B cell (primary cell): ENCODE measurements around the gene HDLBP. TPM values are rescaled to one million over a fixed set of nuclear protein-coding genes. Genes with fewer than 3 reads are reported as not detected.

Source experiments
- ATAC-seq: fragments of 200-7000 bp; cut with Tn5 transposase; one replicate; pipeline ENCODE4 v1.10.0; 2021; ENCODE audit warnings: low read depth, mild to moderate bottlenecking, moderate number of reproducible peaks, moderate library complexity
- CTCF ChIA-PET: fragments of 350-600 bp; sonication (Branson Sonifier 250); formaldehyde crosslinking; loops from one replicate; lab custom pipeline; 2021; ENCODE audit warnings: antibody characterized with exemption, inconsistent platforms; lab: Charles Lee
- POLR2A ChIA-PET: fragments of 350-600 bp; sonication (Branson Sonifier 250); formaldehyde crosslinking; loops from one replicate; lab custom pipeline; 2021; ENCODE audit warnings: antibody characterized with exemption; lab: Charles Lee
- DNase-seq: peaks from one replicate; pipeline ENCODE4 v3.0.0; 2013
- H2AFZ ChIP-seq: 2 replicates; pipeline ENCODE4 v1.6.1; 2012; ENCODE audit warnings: mild to moderate bottlenecking, low read depth, low read length; ENCODE audit not compliant: insufficient read depth, poor library complexity, severe bottlenecking
- H3K27ac ChIP-seq, 2 donors: 1 replicate in 1 of 2; 2 replicates in 1 of 2; pipeline ENCODE4 v1.5.1; 2012 to 2013; ENCODE audit warnings: low read length in 2 of 2, mild to moderate bottlenecking in 2 of 2, moderate library complexity in 1 of 2
- H3K27me3 ChIP-seq, 4 experiments: fragments of 200-600 bp in 1 of 4; sonication (generic) in 1 of 4; replicated peaks in 1 of 4; 1 replicate in 2 of 4; 2 replicates in 2 of 4; pipeline versions ENCODE4 v1.6.1 to v1.7.0; 2013 to 2016; ENCODE audit warnings: low read length in 3 of 4, mild to moderate bottlenecking in 2 of 4, mixed read lengths in 1 of 4, moderate library complexity in 1 of 4; ENCODE audit not compliant: insufficient read depth in 4 of 4, control insufficient read depth in 3 of 4; ENCODE audit errors: control extremely low read depth in 1 of 4
- H3K36me3 ChIP-seq, 2 experiments: replicated peaks in 1 of 2; 1 replicate in 1 of 2; 2 replicates in 1 of 2; pipeline versions ENCODE4 v1.6.1 to v1.7.1; 2013; ENCODE audit warnings: low read length in 1 of 2; ENCODE audit not compliant: insufficient read depth in 2 of 2, control insufficient read depth in 1 of 2; ENCODE audit errors: control extremely low read depth in 1 of 2, extremely low read depth in 1 of 2
- H3K4me1 ChIP-seq, 2 donors: fragments of 200-600 bp in 1 of 2; sonication (generic) in 1 of 2; 1 replicate in 1 of 2; 2 replicates in 1 of 2; pipeline versions ENCODE4 v1.5.1 to v1.6.1; 2013 to 2017; ENCODE audit warnings: low read length in 2 of 2; ENCODE audit not compliant: control insufficient read depth in 2 of 2, insufficient read depth in 2 of 2
- H3K4me2 ChIP-seq: replicated peaks from 2 replicates; pipeline ENCODE3; 2012; ENCODE audit warnings: mild to moderate bottlenecking, low read depth, low read length; ENCODE audit not compliant: poor library complexity, severe bottlenecking
- H3K4me3 ChIP-seq, 5 experiments: fragments of 200-600 bp in 1 of 5; sonication (generic) in 1 of 5; 1 replicate in 3 of 5; 2 replicates in 2 of 5; pipeline versions ENCODE4 v1.5.1 to v1.7.0; 2011 to 2016; ENCODE audit warnings: low read length in 4 of 5, mild to moderate bottlenecking in 4 of 5, low read depth in 2 of 5, control low read depth in 1 of 5, moderate library complexity in 1 of 5; ENCODE audit not compliant: insufficient read depth in 1 of 5; ENCODE audit errors: control extremely low read depth in 1 of 5, extremely low read depth in 1 of 5
- H3K79me2 ChIP-seq: fragments of 200-600 bp; sonication (generic); one replicate; pipeline ENCODE4 v1.6.0; 2016; ENCODE audit warnings: low read length; ENCODE audit not compliant: control insufficient read depth, insufficient read depth
- H3K9ac ChIP-seq: fragments of 200-600 bp; sonication (generic); 2 replicates; pipeline ENCODE4 v1.6.1; 2017; ENCODE audit warnings: mild to moderate bottlenecking, low read length, moderate library complexity
- H3K9me3 ChIP-seq, 3 donors: one replicate each; pipeline versions ENCODE4 v1.6.1 to v1.7.1; 2013; ENCODE audit warnings: low read length in 2 of 3; ENCODE audit not compliant: control insufficient read depth in 2 of 3, insufficient read depth in 1 of 3; ENCODE audit errors: control extremely low read depth in 1 of 3
- H4K20me1 ChIP-seq: 2 replicates; pipeline ENCODE4 v1.6.0; 2012; ENCODE audit warnings: mild to moderate bottlenecking, low read length; ENCODE audit not compliant: insufficient read depth, control insufficient read depth, poor library complexity, severe bottlenecking
- H3K27ac Mint-ChIP-seq: one replicate; pipeline ENCODE4 v1.8.0; 2021; ENCODE audit warnings: mixed read lengths
- H3K27me3 Mint-ChIP-seq: one replicate; pipeline ENCODE4 v1.8.0; 2021; ENCODE audit warnings: mixed read lengths
- H3K4me1 Mint-ChIP-seq: one replicate; pipeline ENCODE4 v1.8.0; 2021; ENCODE audit warnings: mixed read lengths
- H3K4me3 Mint-ChIP-seq: one replicate; pipeline ENCODE4 v1.8.0; 2021; ENCODE audit warnings: mixed read lengths
- H3K9me3 Mint-ChIP-seq: one replicate; pipeline ENCODE4 v1.8.0; 2022; ENCODE audit warnings: mixed read lengths; ENCODE audit not compliant: insufficient read depth
- CTCF ChIP-seq: fragments of 200-600 bp; IDR thresholded peaks from one replicate; pipeline ENCODE4 v1.8.0; 2022; ENCODE audit warnings: antibody characterized with exemption, mild to moderate bottlenecking
- EZH2 ChIP-seq: IDR thresholded peaks from 2 replicates; pipeline ENCODE4 v1.6.1; 2012; ENCODE audit warnings: borderline replicate concordance, low read depth, mild to moderate bottlenecking, moderate library complexity, low read length; ENCODE audit not compliant: insufficient read depth, poor library complexity, severe bottlenecking
- WGBS: methylation state at CpG from one replicate; pipeline ENCODE4 v1.1.5; 2013; ENCODE audit warnings: missing lambda C conversion rate; ENCODE audit not compliant: insufficient coverage; 5-methylcytosine and 5-hydroxymethylcytosine counted together
- intact Hi-C: fragments of 100-400 bp; cut with micrococcal nuclease; formaldehyde crosslinking; loops from one replicate; pipeline ENCODE4 v1.10.0; 2022
- polyA plus RNA-seq: library from polyadenylated mRNA; depleted of rRNA; stranded (reverse); fragments of >200 nt; gene quantifications from 2 replicates; pipeline ENCODE4 v1.2.3, GENCODE V29; 2012
- total RNA-seq, 2 donors: library from RNA; stranded (reverse); fragments of 120-200 nt in 1 of 2; gene quantifications; 1 replicate in 1 of 2; 2 replicates in 1 of 2; pipeline versions ENCODE4 v1.2.3 to v1.2.4, GENCODE V29; 2013 to 2022

Gene HDLBP
- total and polyA plus RNA-seq, 2 donors (not counting 1 experiment from before 2014, with no cell fraction given): 55.1 to 127 TPM

GRCh38 chr2:241248897-241249296 lies 66.6 kb downstream of the HDLBP start:
- ChIA-PET CTCF (no interaction called here), POLR2A (no interaction called here)
- Mint-ChIP-seq H3K27ac (no peak overlapping the region), H3K4me3 (no peak overlapping the region), H3K4me1 (no peaks in the 10 kb centered on the region), H3K27me3 (no peaks in the 10 kb centered on the region), H3K9me3 (no peaks in the 10 kb centered on the region)
- TF ChIP-seq EZH2 (no peak), CTCF (no peak)
- Histone ChIP-seq H3K79me2 (peaks cover 4% of the 10 kb centered on the region), H3K9ac (no peak overlapping the region), H3K4me1 (no peaks in the 10 kb centered on the region), H2AFZ (no peak overlapping the region), H3K4me3 (no peak overlapping the region), H3K4me2 (no peak overlapping the region), H3K27ac (no peak overlapping the region), H3K27me3 (no peaks in the 10 kb centered on the region), H3K9me3 (no peaks in the 10 kb centered on the region), H3K36me3 (peaks cover 1 to 89% of the 10 kb centered on the region in 2 experiments), H4K20me1 (no peaks in the 10 kb centered on the region)
- ATAC-seq: no peak
- intact Hi-C loops: no loop called here
- 100% methylated on average over 6 of the region's 6 CpGs for WGBS
- DNase-seq: no peak

- no peak overlapping the region for H2AFZ ChIP-seq
- H3K4me3 ChIP-seq: no peak overlapping the region
- Mint-ChIP-seq H3K27ac (no peak overlapping the region), H3K4me1 (no peaks in the 10 kb centered on the region), H3K4me3 (no peak overlapping the region), H3K9me3 (no peaks in the 10 kb centered on the region), H3K27me3 (no peaks in the 10 kb centered on the region)
- ATAC-seq: no peak
- H3K9me3 ChIP-seq: no peaks in the 10 kb centered on the region
- intact Hi-C loops: no loop called here
- 99% methylated on average over 11 of the region's 11 CpGs for whole genome bisulfite sequencing
- H3K9ac ChIP-seq: no peak overlapping the region
- peaks cover 4% of the 10 kb centered on the region for H3K79me2 ChIP-seq
- DNase-seq: no peak
- no peaks in the 10 kb centered on the region for H3K27me3 ChIP-seq
- peaks cover 1 to 88% of the 10 kb centered on the region in 2 experiments for H3K36me3 ChIP-seq
- ChIA-PET POLR2A (no interaction called here), CTCF (no interaction called here)
- no peak overlapping the region for H3K27ac ChIP-seq
- H3K4me1 ChIP-seq: no peaks in the 10 kb centered on the region
- H4K20me1 ChIP-seq: no peaks in the 10 kb centered on the region
- TF ChIP-seq EZH2: no peak
- TF ChIP-seq CTCF: no peak
- no peak overlapping the region for H3K4me2 ChIP-seq
These were observed 67.2 kb downstream of the HDLBP start for GRCh38 chr2:241248289-241248688.
